ENCODE results near the gene LSS. TPM values are rescaled to one million over a fixed set of nuclear protein-coding genes. Genes with fewer than 3 reads are reported as not detected.

Gene LSS
- total and polyA plus RNA-seq, 8 donors: 15.3 to 246 (median 36.1) TPM

- Histone ChIP-seq H3K4me3 (no peak overlapping the region), H3K4me1 (no peaks in the 10 kb centered on the region), H3K27me3 (no peaks in the 10 kb centered on the region), H3K27ac (no peak overlapping the region), H3K36me3 (peaks cover 87 to 99% (median 89%) of the 10 kb centered on the region in 4 donors), H3K9me3 (no peaks in the 10 kb centered on the region)
- 85 to 93% (median 91%) methylated on average over 7 of the region's 7 CpGs for WGBS, 5 donors
- intact Hi-C loops (cut with DNase I; ENCODE audit: low total_unique reads): no loop called here
- TF ChIP-seq CTCF (IDR thresholded peaks at IDR 0.05) (no peak), EP300 (IDR thresholded peaks at IDR 0.05) (no peak), POLR2AphosphoS5 (IDR thresholded peaks at IDR 0.05) (no peak), POLR2A (IDR thresholded peaks at IDR 0.05) (no peak)
- no peak for DNase-seq
These were observed 11.3 kb upstream of the LSS start for GRCh38 chr21:46239817-46240325.

- DNase-seq: no peak
- H3K4me3 ChIP-seq: no peak overlapping the region
- WGBS, 5 donors: 92 to 99% (median 94%) methylated on average over 5 of the region's 5 CpGs
- H3K9me3 ChIP-seq: no peaks in the 10 kb centered on the region
- TF ChIP-seq CTCF (IDR thresholded peaks at IDR 0.05) (no peak), POLR2AphosphoS5 (IDR thresholded peaks at IDR 0.05) (no peak), POLR2A (IDR thresholded peaks at IDR 0.05) (no peak), EP300 (IDR thresholded peaks at IDR 0.05) (no peak)
- H3K4me1 ChIP-seq: no peaks in the 10 kb centered on the region
- H3K27me3 ChIP-seq: no peaks in the 10 kb centered on the region
- H3K36me3 ChIP-seq: peaks cover 69 to 99% (median 86%) of the 10 kb centered on the region in 4 donors
- intact Hi-C loops (cut with DNase I; ENCODE audit: low total_unique reads): no loop called here
- H3K27ac ChIP-seq: no peak overlapping the region
These were observed 8.9 kb upstream of the LSS start for GRCh38 chr21:46237474-46237873.

- 55 to 84% (median 72%) methylated on average over 5 of the region's 5 CpGs for WGBS, 5 donors
- Histone ChIP-seq H3K9me3 (no peaks in the 10 kb centered on the region), H3K4me1 (peaks cover 9 to 10% (median 10%) of the 10 kb centered on the region in 4 donors), H3K36me3 (peaks cover 41 to 79% (median 57%) of the 10 kb centered on the region in 4 donors), H3K27ac (no peak overlapping the region), H3K4me3 (no peak overlapping the region), H3K27me3 (no peaks in the 10 kb centered on the region)
- DNase-seq: no peak
- TF ChIP-seq POLR2AphosphoS5 (IDR thresholded peaks at IDR 0.05) (no peak), POLR2A (IDR thresholded peaks at IDR 0.05) (no peak), EP300 (IDR thresholded peaks at IDR 0.05) (no peak), CTCF (IDR thresholded peaks at IDR 0.05) (no peak)
- intact Hi-C loops (cut with DNase I; ENCODE audit: low total_unique reads): no loop called here
These were observed 5.9 kb upstream of the LSS start for GRCh38 chr21:46234436-46234950.

GRCh38 chr21:46229923-46230260 is 1.3 kb upstream of the LSS start:
- Histone ChIP-seq H3K27me3 (no peaks in the 10 kb centered on the region), H3K27ac (peak overlapping the region in 4 of 5 donors; percentile 74 to 94 (median 88)), H3K4me1 (peaks cover 32 to 46% (median 43%) of the 10 kb centered on the region in 4 donors), H3K9me3 (no peaks in the 10 kb centered on the region), H3K36me3 (peaks cover 6 to 34% (median 22%) of the 10 kb centered on the region in 4 donors), H3K4me3 (peak overlapping the region; percentile 65 to 97 (median 90))
- 78 to 91% (median 87%) methylated on average over 6 of the region's 6 CpGs for WGBS, 5 donors
- DNase-seq: no peak
- intact Hi-C loops (cut with DNase I; ENCODE audit: low total_unique reads): loop anchor here (10.0 kb wide), 1 partner anchor 85 kb away; no protein-coding TSS in a partner anchor
- no peak for TF ChIP-seq CTCF (IDR thresholded peaks at IDR 0.05)
- no peak for TF ChIP-seq POLR2AphosphoS5 (IDR thresholded peaks at IDR 0.05)
- no peak for TF ChIP-seq POLR2A (IDR thresholded peaks at IDR 0.05)
- TF ChIP-seq EP300 (IDR thresholded peaks at IDR 0.05): no peak

Data from stomach (tissue), 9 donors.